ENCODE data around the gene CSF1.

The CSF1 gene

GRCh38 chr1:109901141-109901523 is 9.5 kb upstream of the CSF1 start:
- DNase-seq (ENCODE audit: low read depth in 1 of 2, low spot score in 1 of 2): no peak

DNA sequence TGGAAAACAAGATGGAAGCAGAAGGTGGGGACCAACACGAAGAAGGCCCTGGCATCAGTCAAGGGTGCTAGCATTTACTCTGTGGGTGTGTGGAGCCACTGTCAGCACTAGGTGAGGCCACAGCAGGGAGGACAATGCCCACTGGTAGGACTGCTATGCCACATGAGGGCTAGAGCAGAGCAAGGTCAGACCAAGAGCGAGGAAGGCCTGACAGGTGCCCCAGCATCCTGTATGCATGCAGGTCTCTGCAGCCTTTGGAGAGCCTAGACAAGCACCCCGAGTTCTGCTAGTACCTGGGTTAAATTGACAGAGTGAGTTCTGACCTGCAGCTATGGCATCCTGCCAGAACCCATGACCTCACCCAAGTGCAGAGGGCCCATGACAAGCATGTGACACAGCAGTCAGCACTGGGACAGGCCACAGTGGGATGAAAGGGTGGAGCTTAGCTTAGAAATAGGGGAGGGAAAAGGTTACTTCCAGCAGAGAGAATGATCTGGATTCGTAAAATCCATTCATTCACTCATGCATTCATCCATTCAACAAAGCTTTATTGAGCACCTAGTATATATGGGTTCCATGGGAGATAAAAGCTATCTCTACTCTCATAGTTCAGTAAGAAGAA is 9.0 kb upstream of the CSF1 start:
- DNase-seq (ENCODE audit: low read depth in 1 of 2, low spot score in 1 of 2): no peak

DNA sequence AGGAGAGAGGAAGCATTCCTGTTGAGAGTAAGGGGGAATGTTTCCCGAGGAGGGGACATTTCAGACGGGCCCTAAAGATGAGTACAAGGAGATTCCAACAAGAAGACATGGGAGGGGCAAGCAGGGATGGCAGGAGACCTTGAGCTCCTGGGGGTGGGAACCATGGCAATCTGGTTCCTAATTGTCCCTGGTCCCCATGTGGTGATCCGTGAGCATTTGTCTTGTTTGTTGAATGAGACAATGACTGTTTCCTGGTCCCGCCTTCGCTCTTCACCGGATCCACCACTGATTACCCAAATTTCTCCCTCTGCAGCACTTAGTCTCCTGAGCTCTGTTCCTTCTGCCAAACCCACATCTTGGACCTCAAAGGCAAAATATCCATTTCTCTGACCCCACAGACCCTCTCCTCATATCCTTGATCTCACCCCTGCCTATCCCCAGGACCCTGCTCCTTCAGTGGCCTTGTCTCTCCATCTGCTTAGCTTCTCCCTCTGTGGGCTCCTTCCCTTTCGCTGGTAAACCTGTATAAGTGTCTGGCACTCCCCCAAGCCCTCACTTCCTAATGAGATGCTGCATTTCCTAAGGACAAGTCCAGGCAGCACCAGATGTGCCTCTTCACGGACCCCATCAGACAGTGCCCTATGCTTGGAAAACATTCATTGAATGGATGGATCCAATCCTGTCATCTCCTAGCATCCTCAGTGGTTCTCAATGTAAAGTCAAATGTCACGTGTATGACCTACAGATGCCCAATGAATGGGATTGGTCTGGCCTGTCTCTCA is 8.3 kb upstream of the CSF1 start:
- DNase-seq (ENCODE audit: low read depth in 1 of 2, low spot score in 1 of 2): no peak

GRCh38 chr1:109903376-109903930 is 7.2 kb upstream of the CSF1 start:
- DNase-seq (ENCODE audit: low read depth in 1 of 2, low spot score in 1 of 2): no peak

DNA sequence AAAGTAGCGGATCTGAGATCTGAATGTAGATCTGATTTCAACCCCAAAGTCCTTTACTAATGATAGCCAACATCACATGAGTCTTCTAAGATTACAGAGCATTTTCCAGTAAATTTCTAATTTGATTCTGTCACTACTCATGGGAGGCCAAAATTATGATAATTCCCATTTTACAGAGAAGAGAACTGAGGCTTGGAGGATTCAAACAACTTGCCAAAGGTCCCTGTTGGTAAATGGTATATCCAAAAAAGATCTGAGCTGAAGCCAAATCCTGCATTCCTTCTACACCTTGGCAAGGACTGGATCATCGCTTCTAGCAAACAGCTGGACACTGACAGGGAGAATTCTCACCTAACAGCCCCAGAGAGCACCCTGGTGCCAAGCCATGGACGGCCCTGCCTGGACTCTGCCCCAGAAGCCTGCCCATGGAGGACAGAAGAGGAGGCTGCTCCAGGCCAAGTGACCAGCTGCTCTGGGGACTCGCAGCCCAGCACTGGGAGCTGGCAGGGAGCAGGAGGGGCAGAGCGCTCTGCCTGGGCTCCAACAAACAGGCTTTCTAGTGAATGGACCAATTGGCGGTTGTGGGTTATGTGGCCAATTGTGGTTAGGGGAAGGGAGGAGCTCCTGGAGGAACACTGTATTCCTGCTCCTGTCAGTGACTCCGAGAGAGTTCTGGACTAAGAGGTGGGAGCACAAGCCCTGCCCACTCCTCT is 6.4 kb upstream of the CSF1 start:
- DNase-seq (ENCODE audit: low read depth in 1 of 2, low spot score in 1 of 2): no peak

- no peak for DNase-seq (ENCODE audit: low read depth in 1 of 2, low spot score in 1 of 2)
Measured at GRCh38 chr1:109905491-109905890, 5.2 kb upstream of the CSF1 start.

GRCh38 chr1:109906160-109906838 is 4.3 kb upstream of the CSF1 start:
- peak; percentile 9 to 16 for DNase-seq (ENCODE audit: low read depth in 1 of 2, low spot score in 1 of 2)

DNA sequence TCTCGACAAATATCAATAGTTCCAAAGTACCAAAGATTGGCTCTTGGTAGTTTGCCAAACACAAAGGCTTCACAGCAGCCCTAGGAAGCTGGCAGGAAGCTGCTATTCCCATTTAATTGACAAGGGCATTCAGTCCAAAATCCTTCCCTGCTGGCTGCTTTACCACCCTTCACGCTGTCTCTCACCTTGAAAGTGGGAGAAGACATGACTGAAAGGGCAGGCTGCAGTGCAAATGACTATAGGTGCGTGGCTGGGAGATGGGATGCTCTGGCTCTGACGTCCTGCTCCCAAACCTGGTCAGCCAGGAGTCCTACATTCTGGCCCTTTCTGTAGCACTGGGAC is 3.8 kb upstream of the CSF1 start:
- DNase-seq (ENCODE audit: low read depth in 1 of 2, low spot score in 1 of 2): no peak

GRCh38 chr1:109907190-109907774 is 3.4 kb upstream of the CSF1 start:
- no peak for DNase-seq (ENCODE audit: low read depth in 1 of 2, low spot score in 1 of 2)

GRCh38 chr1:109908836-109909235 is 1.8 kb upstream of the CSF1 start:
- DNase-seq (ENCODE audit: low read depth in 1 of 2, low spot score in 1 of 2): no peak

- no peak for DNase-seq (ENCODE audit: low read depth in 1 of 2, low spot score in 1 of 2)
Measured at GRCh38 chr1:109909561-109909960, 1.1 kb upstream of the CSF1 start.

- no peak for DNase-seq (ENCODE audit: low read depth in 1 of 2, low spot score in 1 of 2)
Measured at GRCh38 chr1:109910963-109911798, 532 bp downstream of the CSF1 start.

- no peak for DNase-seq (ENCODE audit: low read depth in 1 of 2, low spot score in 1 of 2)
Measured at GRCh38 chr1:109912214-109912861, 1.7 kb downstream of the CSF1 start.

DNA sequence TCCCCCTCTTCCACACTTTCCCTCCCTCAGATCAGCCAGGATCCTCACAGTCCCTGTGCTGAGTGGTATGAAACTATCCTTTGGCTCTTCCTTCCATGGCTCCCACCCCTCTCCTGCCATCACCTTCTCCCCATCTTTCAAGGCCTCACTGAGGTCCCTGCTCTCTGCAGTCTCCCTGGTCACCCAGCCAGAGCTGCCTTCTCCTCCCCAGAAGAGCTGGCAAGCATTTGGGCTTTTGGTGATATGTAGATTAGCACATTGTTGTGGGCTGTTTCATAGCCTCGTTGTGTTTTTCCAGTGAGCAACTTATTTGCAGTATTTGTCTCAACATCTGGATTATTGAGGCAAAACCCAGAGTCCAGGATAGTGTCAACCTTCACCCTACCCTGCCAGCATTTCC is 2.2 kb downstream of the CSF1 start:
- DNase-seq (ENCODE audit: low read depth in 1 of 2, low spot score in 1 of 2): no peak

- DNase-seq (ENCODE audit: low read depth in 1 of 2, low spot score in 1 of 2): no peak
Measured at GRCh38 chr1:109913360-109913879, 2.8 kb downstream of the CSF1 start.

DNA sequence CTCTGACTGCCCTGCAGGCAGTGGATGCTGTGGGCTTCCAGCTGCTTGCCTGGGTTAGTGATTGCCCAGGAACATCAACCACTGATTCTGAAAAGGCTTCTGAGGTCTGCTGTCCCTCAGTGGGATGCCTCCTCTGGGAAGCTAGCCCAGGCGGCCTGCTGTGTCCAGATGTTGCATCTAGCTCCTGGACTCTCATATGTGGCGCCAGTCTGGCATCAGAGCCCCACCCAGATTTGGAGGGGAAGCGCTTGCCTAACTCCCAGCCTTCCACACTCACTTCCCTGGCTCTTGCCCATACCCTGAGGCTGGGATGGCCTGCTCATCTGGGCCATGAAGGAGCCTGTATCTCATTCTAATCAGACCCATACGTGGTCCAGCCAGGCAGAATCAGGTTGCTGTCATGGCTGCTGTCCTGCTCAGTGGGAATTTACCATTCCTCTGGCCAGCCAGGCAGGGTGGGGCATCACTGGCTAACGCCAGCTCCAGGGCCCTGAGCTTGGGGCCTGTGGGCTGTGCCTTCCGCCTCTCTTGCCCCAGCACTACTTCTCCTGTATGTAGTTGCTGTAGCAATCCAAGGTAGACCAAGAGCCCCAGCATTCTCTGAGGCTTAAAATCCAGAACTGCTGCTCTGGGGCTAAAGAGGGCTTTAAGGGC is 4.1 kb downstream of the CSF1 start:
- no peak for DNase-seq (ENCODE audit: low read depth in 1 of 2, low spot score in 1 of 2)

GRCh38 chr1:109917051-109917767 is 6.6 kb downstream of the CSF1 start:
- no peak for DNase-seq (ENCODE audit: low read depth in 1 of 2, low spot score in 1 of 2)
